GM19025 (cell line): ENCODE measurements around the gene ZNF407.
"Not testable (repeated sequence)": the region's sequence is repeated elsewhere in the genome, so short reads cannot be mapped to it uniquely, and the experiment has no call there.

Source experiments
- ATAC-seq: cut with Tn5 transposase; IDR thresholded peaks from one replicate; pipeline ENCODE4 v1.9.1; 2021; ENCODE audit warnings: mild to moderate bottlenecking, low read depth, moderate library complexity; ENCODE audit not compliant: unreplicated experiment

ZNF407 gene

DNA sequence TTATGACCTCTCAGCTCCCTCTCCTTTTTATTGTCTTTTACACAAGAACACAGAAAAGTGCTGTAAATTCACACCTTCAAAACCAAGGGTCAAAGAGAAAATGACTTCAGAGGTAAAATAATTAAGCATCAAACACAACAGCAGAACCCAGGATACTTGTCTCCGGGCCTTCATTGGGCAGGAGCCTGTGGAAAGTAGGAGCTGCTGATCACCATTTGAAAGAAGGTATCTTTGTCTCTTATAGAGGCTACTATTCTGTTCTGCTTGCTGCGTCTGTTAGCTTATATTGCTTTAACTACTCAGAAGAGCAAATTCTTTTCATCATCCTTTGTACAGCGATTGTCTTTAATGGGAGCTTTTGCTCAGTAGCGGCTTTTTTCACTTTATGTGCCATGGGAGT is 350.2 kb downstream of the ZNF407 start:
- ATAC-seq, result no peak

DNA sequence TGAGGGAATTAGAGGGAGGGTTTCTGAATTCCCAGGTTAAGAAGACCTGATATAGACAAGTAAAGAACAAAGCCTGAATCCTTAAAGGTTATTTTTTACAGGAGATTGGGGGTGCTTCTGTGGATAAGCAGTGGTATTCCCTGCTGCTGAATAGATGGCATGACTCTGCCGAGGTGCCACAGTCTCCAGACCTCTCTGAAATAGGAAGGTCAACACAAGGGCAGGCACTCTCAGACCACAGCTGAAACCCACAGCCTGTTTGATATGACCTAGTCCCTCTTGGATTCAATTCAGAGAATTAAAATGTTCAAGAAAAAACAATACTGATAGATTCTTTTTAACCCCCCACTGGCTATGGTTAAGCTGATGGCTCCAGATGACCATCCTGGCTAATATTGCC is 351.9 kb downstream of the ZNF407 start:
- no peak for ATAC-seq

GRCh38 chr18:74950479-74950878 is 352.8 kb downstream of the ZNF407 start:
- no peak for ATAC-seq

DNA sequence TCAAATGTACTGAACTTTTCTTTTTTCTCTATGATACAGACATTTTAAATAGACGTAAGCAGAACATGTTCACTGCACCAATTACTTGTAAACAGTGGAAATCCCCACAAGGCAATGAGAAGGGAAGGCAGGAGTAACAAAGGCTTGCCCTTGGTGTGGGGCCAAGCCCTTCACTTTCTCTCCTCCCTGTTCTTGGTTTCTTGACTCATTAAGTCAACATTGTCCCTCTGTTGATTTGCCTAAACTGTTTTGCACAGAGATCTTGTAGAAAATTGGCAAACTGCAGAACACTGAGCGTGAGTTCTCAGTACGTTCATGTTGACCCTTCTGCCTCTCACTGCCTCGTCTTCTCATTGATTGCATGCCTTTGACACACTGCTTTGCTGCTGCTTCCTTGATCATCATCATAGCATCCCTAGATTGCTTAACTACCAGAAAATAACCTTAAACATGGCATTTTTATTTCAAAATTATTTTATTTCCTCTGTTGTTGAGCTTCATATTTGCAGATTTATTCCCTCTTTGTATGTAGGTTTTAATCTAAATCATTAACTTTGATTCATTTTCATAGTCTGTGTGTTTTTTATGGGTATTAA is 353.6 kb downstream of the ZNF407 start:
- peak; percentile 68 for ATAC-seq

DNA sequence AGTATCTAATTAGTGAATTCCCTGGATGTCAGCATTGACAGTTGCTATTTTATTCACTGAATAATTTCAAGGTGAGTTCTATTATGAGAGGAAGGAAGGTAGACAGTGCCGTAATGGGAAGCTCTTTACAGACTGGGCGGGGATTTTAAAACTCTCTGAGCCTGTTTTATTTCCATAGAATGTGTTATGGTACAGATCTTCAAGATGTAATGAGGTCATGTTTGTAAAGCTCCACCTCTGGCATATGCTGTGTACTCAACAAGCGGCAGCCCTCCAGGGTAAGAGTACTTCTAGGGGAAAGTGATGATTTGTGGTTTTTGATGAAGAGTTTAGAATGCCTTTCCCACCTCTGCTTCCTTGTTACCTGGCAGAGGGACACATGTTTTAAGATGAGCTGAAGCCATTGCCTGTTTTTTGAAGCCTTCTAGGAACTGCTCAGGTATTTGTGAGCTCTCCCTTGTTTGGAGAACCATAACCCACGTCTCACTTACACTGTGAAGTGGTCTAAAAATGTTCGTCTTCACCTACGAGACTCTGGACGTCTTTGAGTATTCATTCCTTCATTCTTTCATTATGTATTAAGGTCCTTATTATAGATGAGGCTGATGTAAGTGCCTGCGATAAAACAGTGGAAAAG is 360.0 kb downstream of the ZNF407 start:
- ATAC-seq, result no peak

DNA sequence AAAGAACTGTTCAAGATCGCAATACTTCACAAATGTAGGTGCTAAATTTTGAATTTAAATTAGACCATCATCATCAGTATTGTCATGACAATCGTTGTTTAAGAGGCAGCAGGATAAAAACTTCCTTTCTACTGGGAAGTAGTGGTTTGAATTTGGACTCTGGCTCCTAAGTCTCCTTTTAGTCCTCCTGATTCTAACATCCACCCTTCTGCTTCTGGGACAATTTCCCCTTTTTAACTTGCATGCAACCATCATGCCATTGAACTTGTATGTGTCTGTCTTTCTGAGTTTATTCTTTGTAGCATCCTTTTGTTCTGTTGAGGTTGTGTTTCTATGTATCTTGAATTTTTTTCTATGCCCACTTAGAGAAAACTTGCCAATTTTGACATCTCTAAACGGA is 361.5 kb downstream of the ZNF407 start:
- ATAC-seq, result no peak

DNA sequence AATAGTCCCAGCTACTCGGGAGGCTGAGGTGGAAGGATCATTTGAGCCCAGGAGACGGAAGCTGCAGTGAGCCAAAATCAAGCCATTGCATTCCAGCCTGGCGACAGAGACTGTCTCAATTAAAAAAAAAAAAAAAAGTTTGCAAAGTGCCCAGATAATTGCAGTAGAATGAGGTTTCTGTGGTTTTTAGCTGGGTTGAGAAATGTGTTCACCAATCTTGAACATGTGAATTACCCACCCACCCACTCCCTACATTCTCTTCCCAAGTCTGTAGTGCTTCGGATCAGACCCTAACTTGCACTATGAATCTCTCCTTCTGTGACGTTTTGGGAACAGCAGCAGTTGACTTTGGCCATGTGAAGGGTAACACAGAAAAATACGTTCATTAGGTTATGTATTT is 363.9 kb downstream of the ZNF407 start:
- no peak for ATAC-seq

DNA sequence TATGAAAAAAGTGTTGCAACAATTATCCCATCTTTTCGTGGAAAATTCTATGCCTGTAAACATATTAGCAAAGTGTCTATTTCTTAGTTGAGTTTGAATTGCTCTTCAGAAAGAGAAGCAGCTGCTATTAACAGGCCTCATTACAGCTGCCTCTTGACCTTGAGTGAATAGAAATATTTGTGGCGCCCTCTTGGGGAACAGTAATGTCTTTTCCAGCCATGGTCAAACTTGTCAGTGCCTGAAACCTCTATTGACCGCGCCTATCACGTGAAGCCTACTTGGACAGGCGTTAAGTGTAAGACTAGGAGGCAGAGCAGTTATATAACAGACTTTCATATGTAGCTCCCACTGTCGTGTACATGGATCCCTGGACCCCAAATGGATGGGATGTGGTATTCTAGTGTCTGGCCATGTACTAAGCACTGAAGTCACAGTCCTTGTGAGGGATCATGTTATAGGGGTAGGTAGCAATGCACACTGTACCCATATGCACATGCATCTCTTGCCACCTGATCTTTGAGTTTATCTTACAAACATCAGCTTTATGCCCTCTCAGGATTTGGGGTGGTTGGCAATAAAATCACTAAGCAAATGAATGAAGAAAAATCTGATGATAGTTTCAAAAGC is 366.3 kb downstream of the ZNF407 start:
- peak; percentile 74 for ATAC-seq

DNA sequence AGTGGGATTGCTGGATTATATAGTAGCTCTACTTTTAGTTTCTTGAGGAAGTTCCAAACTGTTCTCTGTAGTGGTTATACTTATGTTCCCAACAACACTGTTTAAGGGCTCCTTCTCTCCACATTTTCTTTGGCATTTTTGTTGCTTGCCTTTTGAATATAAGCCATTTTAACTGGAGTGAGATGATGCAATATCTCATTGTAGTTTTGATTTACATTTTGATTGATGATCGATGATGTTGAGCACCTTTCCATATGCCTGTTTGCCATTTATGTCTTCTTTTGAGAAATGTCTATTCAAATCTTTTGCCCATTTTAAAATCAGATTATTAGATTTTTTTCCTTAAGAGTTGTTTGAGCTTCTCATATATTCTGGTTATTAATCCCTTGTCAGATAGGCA is 368.0 kb downstream of the ZNF407 start:
- ATAC-seq, result no peak

- no peak for ATAC-seq
These were observed 369.8 kb downstream of the ZNF407 start for GRCh38 chr18:74967438-74967837.

- ATAC-seq, result no peak
These were observed 370.3 kb downstream of the ZNF407 start for GRCh38 chr18:74967979-74968378.

GRCh38 chr18:74971358-74971757 is 373.7 kb downstream of the ZNF407 start:
- ATAC-seq, result not testable (repeated sequence)

- ATAC-seq, result not testable (repeated sequence)
These were observed 374.1 kb downstream of the ZNF407 start for GRCh38 chr18:74971776-74972175.

- no peak for ATAC-seq
These were observed 374.7 kb downstream of the ZNF407 start for GRCh38 chr18:74972354-74972753.

DNA sequence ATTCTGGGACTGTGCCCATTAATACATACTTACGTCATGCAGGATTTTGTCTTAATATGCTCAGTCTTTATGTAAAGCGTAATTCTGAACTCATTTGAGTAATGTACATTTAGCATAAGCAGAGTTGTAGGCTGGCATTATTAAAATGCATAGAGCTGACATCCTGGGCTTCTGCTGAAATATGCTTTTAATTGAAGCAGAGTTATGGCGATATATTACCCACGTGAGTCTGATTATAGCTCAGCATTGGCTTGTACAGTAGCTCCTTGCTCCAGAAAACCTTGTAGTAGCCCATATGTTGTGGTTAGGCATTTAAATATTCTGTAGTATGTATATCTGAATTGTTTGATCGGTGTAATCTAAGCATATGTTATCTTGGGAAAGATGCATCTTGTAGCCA is 377.3 kb downstream of the ZNF407 start:
- no peak for ATAC-seq

- ATAC-seq, result no peak
These were observed 378.8 kb downstream of the ZNF407 start for GRCh38 chr18:74976331-74976909.

- ATAC-seq, result no peak
These were observed 379.4 kb downstream of the ZNF407 start for GRCh38 chr18:74977041-74977440.

DNA sequence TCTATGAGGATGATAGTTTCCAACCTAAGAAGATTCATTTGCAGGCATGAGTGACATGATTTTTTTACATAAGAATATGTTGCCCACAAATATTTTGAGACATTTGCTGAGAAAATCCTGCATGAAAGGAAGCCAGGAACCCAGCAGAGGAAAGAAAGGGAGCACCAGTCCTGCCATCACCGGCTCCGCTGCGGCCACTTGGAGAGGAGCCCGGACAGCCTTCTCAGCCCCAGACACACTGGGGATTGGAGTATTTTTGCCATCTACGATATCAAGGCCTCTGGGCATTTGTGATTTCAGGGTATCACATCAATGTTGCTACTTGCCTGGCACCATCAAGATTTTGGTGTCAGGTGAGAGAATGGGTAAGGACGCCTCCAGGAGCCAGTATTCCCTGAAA is 383.0 kb downstream of the ZNF407 start:
- ATAC-seq, result no peak

GRCh38 chr18:74981476-74981875 is 383.8 kb downstream of the ZNF407 start:
- ATAC-seq, result no peak

DNA sequence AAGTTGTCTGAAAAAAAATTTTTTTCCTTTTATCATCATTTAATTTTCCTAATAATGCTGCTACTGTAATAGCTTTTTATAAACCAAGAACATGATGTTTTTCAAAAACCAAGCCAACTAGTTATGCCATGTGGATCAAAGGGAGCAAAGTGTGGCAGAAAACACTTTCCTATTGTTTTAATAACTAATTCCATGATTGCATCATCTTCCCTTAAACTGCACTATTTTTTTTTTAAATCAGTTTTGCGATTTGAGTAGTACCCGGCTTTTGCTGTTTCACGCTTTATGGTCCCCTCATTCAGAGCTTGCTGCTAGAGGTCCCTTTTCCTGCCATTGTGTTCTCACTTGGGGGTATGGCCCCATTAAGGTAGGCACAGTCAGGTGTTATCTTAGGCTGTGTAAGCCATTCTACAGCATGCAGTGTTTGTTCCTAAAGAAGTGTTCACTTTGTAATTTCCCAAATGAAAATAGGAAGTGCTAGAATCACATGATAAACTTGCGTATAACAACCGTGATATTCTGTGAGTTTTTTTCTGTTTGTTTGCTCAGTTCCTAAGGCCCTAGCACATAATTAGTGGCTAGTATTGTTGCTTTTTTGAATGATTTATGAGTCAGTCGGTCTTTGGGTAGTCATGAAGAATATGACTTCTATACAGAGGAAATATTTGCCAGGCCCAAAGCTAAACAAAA is 385.4 kb downstream of the ZNF407 start:
- no peak for ATAC-seq

- no peak for ATAC-seq
These were observed 391.5 kb downstream of the ZNF407 start for GRCh38 chr18:74989134-74989533.
